OCI-LY3 (cell line): ENCODE measurements around the gene ANXA5.
A peak's percentile ranks its signal among the peaks of the same experiment; 100 is the strongest.

Source experiments
- H2AFZ ChIP-seq: fragments of 200-600, 300-600 bp; shearing (Covaris generic); 2 replicates; pipeline ENCODE4 v1.6.0; 2014; ENCODE audit warnings: antibody characterized with exemption, low read depth, low read length
- H3K27ac ChIP-seq: fragments of 200-600, 300-600 bp; sonication (generic); 2 replicates; pipeline ENCODE4 v1.5.1; 2014; ENCODE audit warnings: mild to moderate bottlenecking, low read length, moderate library complexity, mixed read lengths
- H3K27me3 ChIP-seq: fragments of 200-600, 300-600 bp; sonication (generic); 2 replicates; pipeline ENCODE4 v1.6.1; 2014; ENCODE audit warnings: low read depth, low read length, mixed read lengths
- H3K36me3 ChIP-seq: fragments of 200-600, 300-600 bp; sonication (generic); replicated peaks from 2 replicates; pipeline ENCODE3; 2014; ENCODE audit warnings: low read depth, low read length, mixed read lengths
- H3K4me1 ChIP-seq: fragments of 300-600, 200-600 bp; sonication (generic); 2 replicates; pipeline ENCODE4 v1.6.1; 2014; ENCODE audit warnings: low read length, mixed read lengths
- H3K4me2 ChIP-seq: fragments of 200-600, 300-600 bp; sonication (generic); 2 replicates; pipeline ENCODE4 v1.6.1; 2014; ENCODE audit warnings: low read length, mixed read lengths
- H3K4me3 ChIP-seq: fragments of 300-600, 200-600 bp; sonication (generic); 2 replicates; pipeline ENCODE4 v1.5.1; 2014; ENCODE audit warnings: antibody characterized with exemption, mild to moderate bottlenecking, low read length, moderate library complexity
- H3K79me2 ChIP-seq: fragments of 300-600, 200-600 bp; shearing (Covaris generic); 2 replicates; pipeline ENCODE4 v1.6.1; 2014; ENCODE audit warnings: mild to moderate bottlenecking, low read length, mixed read lengths
- H3K9ac ChIP-seq: fragments of 300-600, 200-600 bp; shearing (Covaris generic); 2 replicates; pipeline ENCODE4 v1.6.0; 2014; ENCODE audit warnings: mild to moderate bottlenecking, low read length, moderate library complexity
- H3K9me3 ChIP-seq: fragments of 200-600, 300-600 bp; shearing (Covaris generic); 2 replicates; pipeline ENCODE4 v1.6.1; 2014; ENCODE audit warnings: low read length, mixed read lengths; ENCODE audit not compliant: insufficient read depth
- H4K20me1 ChIP-seq: fragments of 200-600, 300-600 bp; sonication (generic); 2 replicates; pipeline ENCODE4 v1.6.1; 2016; ENCODE audit warnings: low read length, mixed read lengths; ENCODE audit not compliant: insufficient read depth
- CTCF ChIP-seq: fragments of 200-600, 300-600 bp; sonication (generic); IDR thresholded peaks from 2 replicates; pipeline ENCODE4 v1.5.1; 2014; ENCODE audit warnings: antibody characterized with exemption, low read length, low read depth
- EZH2phosphoT487 ChIP-seq: fragments of 200-600 bp; shearing (Covaris generic); IDR thresholded peaks from 2 replicates; pipeline ENCODE4 v1.6.1; 2018; ENCODE audit warnings: antibody characterized with exemption, mixed run types, low read depth

ANXA5 gene

GRCh38 chr4:121701263-121701662, 4.5 kb upstream of the ANXA5 start:
- TF ChIP-seq EZH2phosphoT487: no peak
- TF ChIP-seq CTCF: no peak
- H3K27ac ChIP-seq: no peak overlapping the region
- no peaks in the 10 kb centered on the region; the same call in 1 of the 2 replicates for H3K79me2 ChIP-seq
- peak overlapping the region; percentile 1; the same call in 1 of the 2 replicates for H3K4me3 ChIP-seq
- H4K20me1 ChIP-seq: no peaks in the 10 kb centered on the region
- peaks cover 4% of the 10 kb centered on the region; the same call in 1 of the 2 replicates for H3K27me3 ChIP-seq
- no peaks in the 10 kb centered on the region for H3K9me3 ChIP-seq
- no peaks in the 10 kb centered on the region for H3K36me3 ChIP-seq
- H3K4me1 ChIP-seq: peaks cover 24% of the 10 kb centered on the region
- H2AFZ ChIP-seq: no peak overlapping the region
- peak overlapping the region; percentile 54 for H3K4me2 ChIP-seq
- H3K9ac ChIP-seq: no peak overlapping the region

DNA sequence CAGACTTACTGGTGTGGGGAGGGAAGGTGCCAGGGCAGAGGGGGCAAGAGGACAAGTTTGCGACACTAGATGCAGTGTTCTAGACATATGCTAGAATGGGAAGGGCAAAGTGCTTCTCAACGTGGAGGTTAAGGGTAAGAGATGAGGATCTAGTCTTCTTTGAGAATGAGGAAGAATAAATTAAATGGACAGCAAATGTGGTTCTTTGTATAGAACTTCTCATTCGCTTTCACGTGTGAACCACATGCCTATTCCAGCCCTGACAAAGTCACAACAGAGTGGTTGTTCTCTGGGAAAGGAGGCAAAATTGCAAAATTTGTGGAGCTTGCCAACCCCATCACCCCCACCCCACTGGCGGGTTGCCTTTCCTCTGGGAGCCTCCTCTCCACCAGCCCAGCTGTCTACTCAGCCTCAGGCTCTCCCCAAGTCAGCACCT, 1.5 kb upstream of the ANXA5 start:
- H3K9ac ChIP-seq: no peak overlapping the region
- no peak overlapping the region for H2AFZ ChIP-seq
- H3K79me2 ChIP-seq: peaks cover 21% of the 10 kb centered on the region
- peaks cover 12% of the 10 kb centered on the region for H3K36me3 ChIP-seq
- H3K4me1 ChIP-seq: peaks cover 33% of the 10 kb centered on the region
- peaks cover 5% of the 10 kb centered on the region for H4K20me1 ChIP-seq
- TF ChIP-seq EZH2phosphoT487: no peak
- TF ChIP-seq CTCF: no peak
- H3K27ac ChIP-seq: no peak overlapping the region
- H3K4me2 ChIP-seq: 0 out of 2 replicates have a peak overlapping the region, but pooled peaks have one; percentile 89
- H3K4me3 ChIP-seq: no peak overlapping the region
- H3K9me3 ChIP-seq: no peaks in the 10 kb centered on the region
- H3K27me3 ChIP-seq: peaks cover 4% of the 10 kb centered on the region; the same call in 1 of the 2 replicates

- no peak for TF ChIP-seq CTCF
- TF ChIP-seq EZH2phosphoT487: no peak
- Histone ChIP-seq H3K79me2 (peaks cover 28% of the 10 kb centered on the region), H2AFZ (peak overlapping the region; percentile 37; the same call in 1 of the 2 replicates), H4K20me1 (peaks cover 12% of the 10 kb centered on the region), H3K27me3 (peaks cover 4% of the 10 kb centered on the region; the same call in 1 of the 2 replicates), H3K9ac (peak overlapping the region; percentile 94), H3K9me3 (no peaks in the 10 kb centered on the region), H3K4me3 (peak overlapping the region; percentile 89), H3K4me1 (peaks cover 33% of the 10 kb centered on the region), H3K4me2 (peak overlapping the region; percentile 89), H3K27ac (no peak overlapping the region), H3K36me3 (peaks cover 12% of the 10 kb centered on the region)
Observed at GRCh38 chr4:121697564-121697963, 784 bp upstream of the ANXA5 start.

GRCh38 chr4:121696170-121696580, 605 bp downstream of the ANXA5 start:
- Histone ChIP-seq H3K79me2 (peaks cover 42% of the 10 kb centered on the region), H3K27me3 (peaks cover 4% of the 10 kb centered on the region; the same call in 1 of the 2 replicates), H3K4me2 (peak overlapping the region; percentile 87), H3K27ac (peak overlapping the region; percentile 81), H3K4me1 (peaks cover 26% of the 10 kb centered on the region), H4K20me1 (peaks cover 25% of the 10 kb centered on the region), H3K36me3 (peaks cover 24% of the 10 kb centered on the region), H3K9me3 (no peaks in the 10 kb centered on the region), H3K9ac (peak overlapping the region; percentile 94), H2AFZ (peak overlapping the region; percentile 75), H3K4me3 (peak overlapping the region; percentile 89)
- TF ChIP-seq EZH2phosphoT487 (no peak), CTCF (no peak; the same call in none of the 2 replicates)
